ENCODE data around the gene GCKR.

DNA sequence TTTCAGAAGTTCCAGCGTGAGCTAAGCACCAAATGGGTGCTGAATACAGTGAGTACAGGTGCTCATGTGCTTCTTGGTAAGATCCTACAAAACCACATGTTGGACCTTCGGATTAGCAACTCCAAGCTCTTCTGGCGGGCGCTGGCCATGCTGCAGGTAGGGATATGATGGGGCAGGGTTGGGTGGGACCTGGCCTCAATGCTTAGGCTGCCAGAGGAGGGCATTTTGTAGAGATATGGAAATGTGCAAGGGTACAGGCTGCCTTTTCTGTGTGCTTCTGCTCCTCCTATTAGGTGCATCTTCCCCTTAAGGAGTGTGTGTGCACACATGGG, 22.1 kb downstream of the GCKR start:
- TF ChIP-seq TAF1 (IDR thresholded peaks at IDR 0.05; ENCODE audit: borderline replicate concordance, insufficient read depth, low read length) = no peak
- TF ChIP-seq POLR2AphosphoS5 (IDR thresholded peaks at IDR 0.05; ENCODE audit: low read depth, low read length) = no peak
- no peak for TF ChIP-seq SIN3A (IDR thresholded peaks at IDR 0.05; ENCODE audit: borderline replicate concordance, insufficient read depth, low read length)

Data from PFSK-1 (cell line).